PFSK-1 (cell line): ENCODE measurements around the gene OSTF1.

ENCODE experiments used
- FOXP2 ChIP-seq: optimal IDR thresholded peaks from 2 replicates; pipeline ENCODE3; 2011; ENCODE audit warnings: borderline replicate concordance, control low read depth, inconsistent platforms; ENCODE audit not compliant: insufficient read depth; ENCODE audit errors: extremely low read length, extremely low read depth
- POLR2AphosphoS5 ChIP-seq: IDR thresholded peaks from 2 replicates; pipeline ENCODE4 v1.6.1; 2012; ENCODE audit warnings: low read depth, mild to moderate bottlenecking, control low read depth, low read length, moderate library complexity
- REST ChIP-seq, 2 experiments: IDR thresholded peaks; 2 replicates each; pipeline versions ENCODE4 v1.6.1 to v1.8.0; 2011 to 2012; ENCODE audit warnings: low read depth in 2 of 2, low read length in 2 of 2, control low read depth in 1 of 2, inconsistent platforms in 1 of 2, mild to moderate bottlenecking in 1 of 2, moderate library complexity in 1 of 2; ENCODE audit not compliant: insufficient read depth in 1 of 2
- SIN3A ChIP-seq: IDR thresholded peaks from 2 replicates; pipeline ENCODE4 v1.6.1; 2012; ENCODE audit warnings: mild to moderate bottlenecking, low read length, moderate library complexity, borderline replicate concordance; ENCODE audit not compliant: insufficient read depth
- TAF1 ChIP-seq: IDR thresholded peaks from 2 replicates; pipeline ENCODE4 v1.6.1; 2012; ENCODE audit warnings: low read length, control low read depth, borderline replicate concordance; ENCODE audit not compliant: insufficient read depth

OSTF1 gene

DNA sequence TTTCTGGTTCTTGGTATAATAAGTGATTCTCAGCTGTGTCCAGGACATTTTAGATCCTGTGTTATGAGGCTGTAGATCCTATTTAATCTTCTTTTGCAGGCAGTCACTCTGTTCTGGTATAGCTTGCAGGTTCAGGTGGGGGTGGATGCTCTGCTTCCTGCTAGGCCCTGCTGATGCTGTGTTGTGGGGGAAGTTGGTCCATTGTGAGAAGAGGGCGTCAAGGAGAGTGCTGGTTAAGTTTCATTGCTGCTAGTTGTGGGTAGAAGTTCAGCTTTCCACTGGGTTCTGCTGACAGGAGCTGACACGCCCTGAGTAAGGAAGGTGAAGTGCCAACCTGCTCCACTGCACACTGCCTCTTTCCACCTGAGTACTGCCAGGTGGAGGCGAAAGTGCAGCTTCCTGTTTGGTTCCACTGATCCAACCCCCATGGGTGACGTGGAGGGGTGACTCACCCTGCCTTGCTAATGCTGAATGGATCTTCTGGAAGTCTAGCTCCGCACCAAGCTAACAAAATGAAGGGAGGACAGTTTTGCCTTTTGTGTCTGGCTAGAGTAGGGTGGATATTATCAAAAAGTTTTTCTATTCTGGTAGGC, 16.7 kb upstream of the OSTF1 start:
- no peak for TF ChIP-seq TAF1
- no peak for TF ChIP-seq SIN3A
- no peak for TF ChIP-seq REST (IDR thresholded peaks at IDR 0.05; ENCODE audit: insufficient read depth in 1 of 2, low read depth in 2 of 2, low read length in 2 of 2)
- TF ChIP-seq FOXP2: no peak
- TF ChIP-seq POLR2AphosphoS5: no peak

GRCh38 chr9:75072895-75073294, 15.4 kb upstream of the OSTF1 start:
- no peak for TF ChIP-seq POLR2AphosphoS5
- no peak for TF ChIP-seq SIN3A
- TF ChIP-seq FOXP2: no peak
- TF ChIP-seq TAF1: no peak
- TF ChIP-seq REST (IDR thresholded peaks at IDR 0.05; ENCODE audit: insufficient read depth in 1 of 2, low read depth in 2 of 2, low read length in 2 of 2): no peak

- TF ChIP-seq FOXP2 (no peak), SIN3A (no peak), TAF1 (no peak), REST (IDR thresholded peaks at IDR 0.05; ENCODE audit: insufficient read depth in 1 of 2, low read depth in 2 of 2, low read length in 2 of 2) (no peak), POLR2AphosphoS5 (no peak)
These were observed 6.7 kb upstream of the OSTF1 start for GRCh38 chr9:75081632-75082031.

- no peak for TF ChIP-seq FOXP2
- no peak for TF ChIP-seq SIN3A
- no peak for TF ChIP-seq TAF1
- no peak for TF ChIP-seq POLR2AphosphoS5
- no peak for TF ChIP-seq REST (IDR thresholded peaks at IDR 0.05; ENCODE audit: insufficient read depth in 1 of 2, low read depth in 2 of 2, low read length in 2 of 2)
These were observed 4.9 kb upstream of the OSTF1 start for GRCh38 chr9:75083188-75083970.
